ENCODE measurements around the gene PCDH9. TPM values are rescaled to one million over a fixed set of nuclear protein-coding genes. Genes with fewer than 3 reads are reported as not detected.

Gene PCDH9
- total RNA-seq, 1 donor from 2014 or later, result 17.1 TPM

DNA sequence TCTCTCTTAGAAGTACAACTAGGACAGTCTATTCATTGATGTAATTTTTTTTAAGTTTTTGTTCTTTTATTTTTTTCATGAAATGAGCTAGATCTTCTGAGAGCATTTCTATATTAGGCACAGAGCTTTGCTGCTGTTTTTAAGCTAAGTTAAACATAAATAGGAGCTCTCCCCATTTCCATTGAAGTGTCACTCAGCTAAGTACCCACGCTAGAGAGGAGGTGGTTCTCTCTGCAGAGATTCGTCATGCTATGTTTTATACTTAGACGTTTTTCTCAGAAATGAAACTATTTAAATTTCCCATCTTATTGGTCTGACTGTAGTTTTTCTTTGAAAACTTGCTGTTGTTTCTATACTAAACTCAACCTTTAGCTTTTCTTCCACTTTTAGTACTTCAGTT lies 271.5 kb downstream of the PCDH9 start:
- intact Hi-C loops (cut with DNase I), result no loop called here
- no peak for DNase-seq (ENCODE audit: low spot score)

DNA sequence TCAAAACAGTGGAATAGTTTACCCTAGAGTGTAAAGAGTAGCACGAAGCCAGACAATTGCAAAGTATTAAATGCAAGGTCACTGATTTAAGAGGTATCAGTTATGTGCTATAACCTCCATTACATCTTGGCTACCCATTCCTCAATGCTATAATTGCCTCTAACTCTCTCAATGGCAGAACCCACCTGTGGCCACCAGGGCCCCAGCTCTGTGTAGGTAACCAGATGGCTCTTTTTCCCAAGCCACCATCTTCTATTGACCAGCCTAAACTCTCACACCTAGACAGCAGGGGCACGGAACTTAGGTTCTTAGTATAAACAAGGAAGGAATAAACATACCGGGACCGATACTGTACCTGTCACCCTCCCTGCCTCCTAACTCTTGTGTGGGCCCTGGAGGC lies 277.6 kb downstream of the PCDH9 start:
- DNase-seq (ENCODE audit: low spot score), result no peak
- intact Hi-C loops (cut with DNase I), result no loop called here

GRCh38 chr13:66951426-66951825 lies 278.7 kb downstream of the PCDH9 start:
- intact Hi-C loops (cut with DNase I), result no loop called here

GRCh38 chr13:66950666-66951065 lies 279.5 kb downstream of the PCDH9 start:
- no peak for DNase-seq (ENCODE audit: low spot score)

More at GRCh38 chr13:66951426-66951825, 278.7 kb downstream of the PCDH9 start:
- no peak for DNase-seq (ENCODE audit: low spot score)

GRCh38 chr13:66948910-66949309 lies 281.2 kb downstream of the PCDH9 start:
- DNase-seq (ENCODE audit: low spot score), result no peak
- intact Hi-C loops (cut with DNase I), result no loop called here

More at GRCh38 chr13:66950666-66951065, 279.5 kb downstream of the PCDH9 start:
- intact Hi-C loops (cut with DNase I), result no loop called here

- no peak for DNase-seq (ENCODE audit: low spot score)
- intact Hi-C loops (cut with DNase I), result no loop called here
Observed at GRCh38 chr13:66943530-66943929, 286.6 kb downstream of the PCDH9 start.

DNA sequence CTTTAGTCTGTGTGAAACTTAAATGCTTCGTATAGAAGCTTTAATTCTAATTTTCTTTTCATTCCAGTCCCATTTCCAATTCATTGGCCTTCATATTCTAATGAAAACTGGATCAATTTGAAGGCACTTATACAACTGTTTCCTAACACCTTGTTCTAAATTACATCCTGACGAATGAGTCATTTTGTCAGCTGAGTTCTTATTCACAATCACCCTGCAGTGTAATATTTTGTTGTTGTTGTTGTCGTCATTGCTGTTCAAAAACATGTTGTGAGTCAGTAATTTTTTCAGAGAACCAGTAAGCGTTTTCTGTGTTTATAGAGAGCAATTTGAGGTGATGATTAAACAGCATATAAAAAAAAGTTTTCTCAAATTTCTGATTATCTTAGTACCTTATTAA lies 290.0 kb downstream of the PCDH9 start:
- DNase-seq (ENCODE audit: low spot score), result no peak
- intact Hi-C loops (cut with DNase I), result no loop called here

- DNase-seq (ENCODE audit: low spot score), result no peak
- intact Hi-C loops (cut with DNase I), result no loop called here
Observed at GRCh38 chr13:66937423-66937822, 292.7 kb downstream of the PCDH9 start.

DNA sequence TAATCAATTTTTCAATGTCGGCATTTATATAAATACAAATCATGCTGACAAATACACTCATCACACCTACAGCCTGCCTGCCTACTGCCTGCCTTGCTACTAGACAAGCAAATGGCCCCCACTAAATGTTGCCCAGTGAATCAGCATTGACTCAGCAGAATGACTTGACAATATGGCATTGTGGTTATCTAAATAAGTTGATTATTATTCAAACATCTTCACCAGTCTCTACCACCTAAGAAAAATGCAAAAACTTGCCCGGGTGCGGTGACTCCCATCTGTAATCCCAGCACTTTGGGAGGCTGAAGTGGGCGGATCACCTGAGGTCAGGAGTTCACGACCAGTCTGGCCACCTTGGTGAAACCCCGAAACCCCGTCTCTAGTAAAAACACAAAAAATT lies 296.1 kb downstream of the PCDH9 start:
- intact Hi-C loops (cut with DNase I), result no loop called here
- DNase-seq (ENCODE audit: low spot score), result no peak

DNA sequence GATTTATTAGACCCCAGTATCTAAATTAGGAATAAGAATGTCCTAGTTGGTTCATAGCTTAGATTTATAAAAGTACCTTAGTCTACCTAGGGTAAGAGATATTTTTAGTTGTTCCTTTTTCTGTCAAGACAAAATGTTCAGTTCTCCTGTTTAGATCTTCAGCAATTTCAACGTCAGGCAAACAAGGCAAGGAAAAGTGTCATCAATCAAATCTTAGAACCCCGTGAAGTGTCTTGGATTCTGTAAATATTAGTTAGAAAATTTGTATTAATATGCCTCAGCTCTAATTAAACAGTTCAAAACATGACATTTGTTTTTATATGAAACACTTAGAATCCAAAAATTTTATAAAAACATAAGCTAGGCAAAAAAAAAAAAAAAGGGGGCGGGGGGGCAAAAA lies 296.6 kb downstream of the PCDH9 start:
- intact Hi-C loops (cut with DNase I), result no loop called here
- DNase-seq (ENCODE audit: low spot score), result no peak

DNA sequence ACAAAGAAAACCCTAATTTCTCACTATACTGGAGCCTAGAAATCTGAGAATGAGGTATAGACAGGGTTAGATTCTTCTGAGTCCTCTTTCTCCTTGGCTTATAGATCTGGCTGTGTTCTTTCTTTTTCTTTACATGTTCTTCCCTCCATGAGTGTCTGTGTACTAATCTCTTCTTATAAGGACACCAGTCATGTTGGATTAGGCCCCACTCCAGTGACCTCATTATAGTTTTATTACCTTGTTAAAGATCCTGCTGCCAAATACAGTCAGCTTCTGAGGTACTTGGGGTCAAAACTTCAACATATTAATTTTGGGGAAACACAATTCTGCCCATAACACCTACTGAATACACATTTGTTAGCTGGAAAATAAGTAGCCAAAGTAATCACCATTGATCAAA lies 302.6 kb downstream of the PCDH9 start:
- DNase-seq (ENCODE audit: low spot score), result no peak
- intact Hi-C loops (cut with DNase I), result no loop called here

- DNase-seq (ENCODE audit: low spot score), result no peak
- intact Hi-C loops (cut with DNase I), result no loop called here
Observed at GRCh38 chr13:66926851-66927524, 303.1 kb downstream of the PCDH9 start.

GRCh38 chr13:66926200-66926850 lies 303.8 kb downstream of the PCDH9 start:
- intact Hi-C loops (cut with DNase I), result no loop called here

GRCh38 chr13:66922444-66922843 lies 307.7 kb downstream of the PCDH9 start:
- intact Hi-C loops (cut with DNase I), result no loop called here
- no peak for DNase-seq (ENCODE audit: low spot score)

More at GRCh38 chr13:66926200-66926850, 303.8 kb downstream of the PCDH9 start:
- DNase-seq (ENCODE audit: low spot score), result no peak

- intact Hi-C loops (cut with DNase I), result no loop called here
- DNase-seq (ENCODE audit: low spot score), result no peak
Observed at GRCh38 chr13:66921437-66921836, 308.7 kb downstream of the PCDH9 start.

DNA sequence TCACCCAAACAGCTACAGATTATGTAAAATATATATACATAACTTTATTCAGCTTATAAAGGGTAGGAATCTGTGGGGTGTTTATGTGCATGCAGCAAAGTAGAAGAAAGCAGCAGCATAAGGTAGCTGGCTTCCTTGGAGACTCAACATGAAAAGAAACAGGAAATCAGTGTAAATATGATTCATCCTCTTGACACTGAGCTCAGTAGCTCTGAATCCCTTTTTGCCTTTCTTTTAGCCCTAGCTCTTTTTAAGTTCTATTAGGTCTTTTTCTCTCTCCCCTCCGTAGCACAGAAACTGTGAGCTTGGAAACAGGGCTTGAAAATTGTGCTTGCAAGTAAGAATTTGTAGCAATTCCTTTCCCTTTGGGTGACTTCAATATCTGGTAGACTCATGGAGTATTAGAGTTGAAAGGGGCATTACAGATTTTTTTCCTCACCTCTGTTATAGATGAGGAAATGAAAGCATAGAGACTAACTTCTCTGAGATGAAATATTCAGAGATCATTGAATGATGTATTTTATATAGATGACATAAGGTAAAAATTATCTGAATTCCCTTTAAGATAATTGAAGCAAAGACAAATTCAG lies 314.4 kb downstream of the PCDH9 start:
- no peak for DNase-seq (ENCODE audit: low spot score)
- intact Hi-C loops (cut with DNase I), result no loop called here

DNA sequence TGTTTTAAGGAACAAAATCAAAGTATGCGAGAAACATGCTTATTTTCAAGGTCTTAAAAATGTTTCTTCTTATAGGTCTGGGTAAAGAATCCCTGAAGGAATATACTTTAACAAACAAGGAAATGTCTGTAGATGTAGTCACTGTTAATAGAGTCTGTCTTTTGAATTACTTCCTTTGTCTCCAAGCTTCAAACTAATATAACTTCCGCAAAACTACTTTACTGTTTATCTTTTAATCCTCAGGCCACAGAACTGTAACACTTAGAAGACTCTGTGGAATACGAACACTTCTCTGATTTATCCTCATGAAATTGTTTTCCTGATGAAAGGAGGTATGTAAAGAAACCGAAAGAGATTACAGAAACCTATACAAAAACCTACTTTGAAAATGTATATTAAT lies 316.0 kb downstream of the PCDH9 start:
- no peak for DNase-seq (ENCODE audit: low spot score)
- intact Hi-C loops (cut with DNase I), result no loop called here

DNA sequence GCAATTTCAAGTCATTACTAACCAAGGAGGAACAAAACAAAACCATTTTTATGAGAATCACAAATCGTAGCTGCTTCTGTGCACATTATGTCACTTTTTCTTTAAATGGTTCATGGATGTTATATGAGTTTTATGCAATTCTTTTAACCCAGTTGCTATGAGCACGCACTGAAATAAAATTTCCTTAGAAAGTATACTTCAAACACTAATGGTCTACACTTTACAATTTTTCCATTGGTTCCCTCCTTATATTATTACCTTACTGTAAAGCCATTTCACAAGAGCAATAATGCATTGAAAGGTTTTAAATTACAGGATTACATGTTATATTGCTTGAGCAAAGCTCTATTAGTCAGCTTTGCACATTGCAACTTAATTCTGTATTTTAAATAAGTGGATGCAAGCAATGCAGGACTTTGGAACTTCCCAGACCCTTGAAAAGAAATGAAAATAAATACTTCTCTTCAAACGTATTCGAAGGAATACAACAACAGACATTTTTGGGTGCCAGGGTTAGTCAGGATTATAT lies 318.7 kb downstream of the PCDH9 start:
- intact Hi-C loops (cut with DNase I), result no loop called here
- DNase-seq (ENCODE audit: low spot score), result no peak

GRCh38 chr13:66899955-66900354 lies 330.2 kb downstream of the PCDH9 start:
- intact Hi-C loops (cut with DNase I), result no loop called here
- no peak for DNase-seq (ENCODE audit: low spot score)

GRCh38 chr13:66896933-66897332 lies 333.2 kb downstream of the PCDH9 start:
- intact Hi-C loops (cut with DNase I), result no loop called here
- DNase-seq (ENCODE audit: low spot score), result no peak

DNA sequence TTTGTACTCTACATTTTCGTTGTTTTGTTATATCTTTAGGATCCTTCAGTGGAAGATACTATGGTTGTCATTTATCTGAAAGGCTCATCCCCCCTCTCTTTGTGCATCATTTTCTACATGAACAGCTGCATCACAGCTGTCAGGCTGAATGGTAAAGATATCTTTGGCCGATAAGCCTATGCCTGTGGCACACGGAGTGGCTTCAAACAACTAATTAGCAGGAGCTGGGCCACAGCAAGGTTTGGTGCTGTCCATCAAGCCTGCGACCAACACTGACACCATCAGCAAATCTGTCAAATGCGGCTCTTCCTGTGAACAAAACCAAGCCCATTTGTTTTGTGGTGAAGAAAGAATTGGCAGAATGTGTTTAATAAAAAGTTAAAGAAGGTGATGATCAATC lies 334.4 kb downstream of the PCDH9 start:
- no peak for DNase-seq (ENCODE audit: low spot score)
- intact Hi-C loops (cut with DNase I), result no loop called here
